ENCODE measurements around the gene WIPF2.
A peak's percentile ranks its signal among the peaks of the same experiment; 100 is the strongest.
"Not testable (repeated sequence)": the region's sequence is repeated elsewhere in the genome, so short reads cannot be mapped to it uniquely, and the experiment has no call there.

The WIPF2 gene

GRCh38 chr17:40197550-40197949, 21.6 kb upstream of the WIPF2 start:
- TF ChIP-seq MAX (IDR thresholded peaks at IDR 0.05; ENCODE audit: low read depth, low read length) (no peak), POLR2A (IDR thresholded peaks at IDR 0.05; ENCODE audit: extremely low read depth, insufficient read length) (no peak), CTCF (IDR thresholded peaks at IDR 0.05; ENCODE audit: low read depth, low read length) (no peak), MYC (IDR thresholded peaks at IDR 0.05; ENCODE audit: low read depth, low read length) (no peak)
- H3K4me3 ChIP-seq (ENCODE audit: low read depth, low read length) = no peak overlapping the region
- DNase-seq (ENCODE audit: low read depth) = no peak

- H3K4me3 ChIP-seq (ENCODE audit: low read depth, low read length); DNase-seq (ENCODE audit: low read depth): not testable (repeated sequence)
Observed at GRCh38 chr17:40197965-40198456, 21.1 kb upstream of the WIPF2 start.

- no peak for TF ChIP-seq MAX (IDR thresholded peaks at IDR 0.05; ENCODE audit: low read depth, low read length)
- no peak for TF ChIP-seq POLR2A (IDR thresholded peaks at IDR 0.05; ENCODE audit: extremely low read depth, insufficient read length)
- no peak for TF ChIP-seq CTCF (IDR thresholded peaks at IDR 0.05; ENCODE audit: low read depth, low read length)
- no peak for TF ChIP-seq MYC (IDR thresholded peaks at IDR 0.05; ENCODE audit: low read depth, low read length)
- DNase-seq (ENCODE audit: low read depth) = no peak
- no peak overlapping the region for H3K4me3 ChIP-seq (ENCODE audit: low read depth, low read length)
Observed at GRCh38 chr17:40198576-40198975, 20.5 kb upstream of the WIPF2 start.

GRCh38 chr17:40203131-40203530, 16.0 kb upstream of the WIPF2 start:
- TF ChIP-seq MAX (IDR thresholded peaks at IDR 0.05; ENCODE audit: low read depth, low read length) (no peak), POLR2A (IDR thresholded peaks at IDR 0.05; ENCODE audit: extremely low read depth, insufficient read length) (no peak)
- DNase-seq (ENCODE audit: low read depth) = peak; percentile 32
- H3K4me3 ChIP-seq (ENCODE audit: low read depth, low read length) = no peak overlapping the region

GRCh38 chr17:40206193-40206592, 12.9 kb upstream of the WIPF2 start:
- DNase-seq (ENCODE audit: low read depth) = peak; percentile 42
- not testable (repeated sequence) for H3K4me3 ChIP-seq (ENCODE audit: low read depth, low read length)

GRCh38 chr17:40209404-40210093, 9.6 kb upstream of the WIPF2 start:
- H3K4me3 ChIP-seq (ENCODE audit: low read depth, low read length) = no peak overlapping the region
- TF ChIP-seq MYC (IDR thresholded peaks at IDR 0.05; ENCODE audit: low read depth, low read length) (no peak), MAX (IDR thresholded peaks at IDR 0.05; ENCODE audit: low read depth, low read length) (no peak), CTCF (IDR thresholded peaks at IDR 0.05; ENCODE audit: low read depth, low read length) (no peak), POLR2A (IDR thresholded peaks at IDR 0.05; ENCODE audit: extremely low read depth, insufficient read length) (no peak)
- DNase-seq (ENCODE audit: low read depth) = no peak

GRCh38 chr17:40213914-40214313, 5.2 kb upstream of the WIPF2 start:
- not testable (repeated sequence) for DNase-seq (ENCODE audit: low read depth); H3K4me3 ChIP-seq (ENCODE audit: low read depth, low read length)

GRCh38 chr17:40218006-40218739, 931 bp upstream of the WIPF2 start:
- H3K4me3 ChIP-seq (ENCODE audit: low read depth, low read length) = no peak overlapping the region
- no peak for DNase-seq (ENCODE audit: low read depth)
- TF ChIP-seq CTCF (IDR thresholded peaks at IDR 0.05; ENCODE audit: low read depth, low read length) = no peak
- no peak for TF ChIP-seq MYC (IDR thresholded peaks at IDR 0.05; ENCODE audit: low read depth, low read length)
- TF ChIP-seq POLR2A (IDR thresholded peaks at IDR 0.05; ENCODE audit: extremely low read depth, insufficient read length) = no peak
- TF ChIP-seq MAX (IDR thresholded peaks at IDR 0.05; ENCODE audit: low read depth, low read length) = no peak

Measured in NB4 (cell line).